MCF 10A (cell line): ENCODE results near the gene AP2S1. TPM values are rescaled to one million over a fixed set of nuclear protein-coding genes. Genes with fewer than 3 reads are reported as not detected.

Experiments
- BruUV-seq: library from RNA; stranded (reverse); fragments of 400-500 nt; replicated peaks from 2 replicates; lab custom pipeline; 2021; lab: Mats Ljungman, UMichigan
- CTCF ChIA-PET: fragments of 300-600 bp; sonication (Branson Sonifier 250); formaldehyde crosslinking; extraction: SDS; loops from one replicate; lab custom pipeline; 2021; ENCODE audit warnings: antibody characterized with exemption, inconsistent platforms; lab: Yijun Ruan, JAX
- POLR2A ChIA-PET: fragments of 300-600, 350-650 bp; sonication (Branson Sonifier 250); formaldehyde crosslinking; extraction: SDS; loops from one replicate; lab custom pipeline; 2020; ENCODE audit warnings: antibody characterized with exemption, inconsistent platforms; lab: Yijun Ruan, JAX
- DNase-seq: peaks from one replicate; pipeline ENCODE4 v3.0.0-alpha.2; 2018; ENCODE audit not compliant: unreplicated experiment
- H3K27ac Mint-ChIP-seq: one replicate; pipeline ENCODE4 v1.8.0; 2022; ENCODE audit warnings: mild to moderate bottlenecking, low read depth, mixed read lengths; ENCODE audit not compliant: unreplicated experiment
- H3K27me3 Mint-ChIP-seq: one replicate; pipeline ENCODE4 v1.8.0; 2022; ENCODE audit warnings: mixed read lengths; ENCODE audit not compliant: insufficient read depth, unreplicated experiment
- H3K36me3 Mint-ChIP-seq: one replicate; pipeline ENCODE4 v1.8.0; 2022; ENCODE audit warnings: mild to moderate bottlenecking, moderate library complexity, mixed read lengths; ENCODE audit not compliant: insufficient read depth, unreplicated experiment
- H3K4me1 Mint-ChIP-seq: one replicate; pipeline ENCODE4 v1.8.0; 2022; ENCODE audit warnings: mixed read lengths; ENCODE audit not compliant: insufficient read depth, unreplicated experiment
- H3K4me3 Mint-ChIP-seq: one replicate; pipeline ENCODE4 v1.8.0; 2022; ENCODE audit warnings: mild to moderate bottlenecking, moderate library complexity, mixed read lengths; ENCODE audit not compliant: unreplicated experiment
- H3K9me3 Mint-ChIP-seq: one replicate; pipeline ENCODE4 v1.8.0; 2022; ENCODE audit warnings: mixed read lengths; ENCODE audit not compliant: unreplicated experiment
- CTCF ChIP-seq: fragments of 200-600 bp; IDR thresholded peaks from one replicate; pipeline ENCODE4 v1.8.0; 2022; ENCODE audit warnings: antibody characterized with exemption, mild to moderate bottlenecking; ENCODE audit not compliant: unreplicated experiment
- intact Hi-C: fragments of 100-400 bp; cut with micrococcal nuclease; formaldehyde crosslinking; loops from 2 replicates; pipeline ENCODE4 v1.14.1; 2022
- total RNA-seq: library from RNA; stranded (reverse); gene quantifications from 2 replicates; pipeline ENCODE4 v1.2.3, GENCODE V29; 2022

The AP2S1 gene
- total RNA-seq, 1 experiment from 2014 or later = 252 TPM

- intact Hi-C loops = loop anchor here (1.0 to 2.0 kb wide), 2 partner anchors 56 to 83 kb away; no protein-coding TSS in a partner anchor
- peak; percentile 71 for DNase-seq
- no peak overlapping the region for H3K27ac Mint-ChIP-seq
- BruUV-seq = no TSS peak
- H3K4me1 Mint-ChIP-seq = peaks cover 18% of the 10 kb centered on the region
- no peak overlapping the region for H3K4me3 Mint-ChIP-seq
- ChIA-PET CTCF (interaction anchor here (0.5 to 6.2 kb wide), 50 partner anchors 8 to 645 kb away, joined by 3 to 133 read pairs (median 4); partner anchors contain the start of gene SLC1A5), POLR2A (interaction anchor here (0.6 to 5.9 kb wide), 6 partner anchors 10 to 90 kb away, joined by 3 to 42 read pairs (median 5); partner anchors contain the start of genes AP2S1 and SLC1A5)
- H3K27me3 Mint-ChIP-seq = no peaks in the 10 kb centered on the region
- peaks cover 66% of the 10 kb centered on the region for H3K36me3 Mint-ChIP-seq
- TF ChIP-seq CTCF = peak; percentile 79
- H3K9me3 Mint-ChIP-seq = no peaks in the 10 kb centered on the region
Observed at GRCh38 chr19:46840498-46840942, 10.1 kb downstream of the AP2S1 start.

GRCh38 chr19:46839752-46840497 lies 10.7 kb downstream of the AP2S1 start:
- no peak for DNase-seq
- no peaks in the 10 kb centered on the region for H3K27me3 Mint-ChIP-seq
- CTCF ChIA-PET = interaction anchor here (0.5 to 6.2 kb wide), 44 partner anchors 8 to 645 kb away, joined by 3 to 133 read pairs (median 4); partner anchors contain the start of gene SLC1A5
- no TSS peak for BruUV-seq
- H3K36me3 Mint-ChIP-seq = peaks cover 62% of the 10 kb centered on the region
- H3K9me3 Mint-ChIP-seq = no peaks in the 10 kb centered on the region
- TF ChIP-seq CTCF = no peak
- peaks cover 18% of the 10 kb centered on the region for H3K4me1 Mint-ChIP-seq
- intact Hi-C loops = loop anchor here (1.0 to 2.0 kb wide), 2 partner anchors 55 to 83 kb away; no protein-coding TSS in a partner anchor
- no peak overlapping the region for H3K4me3 Mint-ChIP-seq
- H3K27ac Mint-ChIP-seq = no peak overlapping the region
- POLR2A ChIA-PET = interaction anchor here (0.7 to 5.9 kb wide), 6 partner anchors 10 to 89 kb away, joined by 3 to 42 read pairs (median 6); partner anchors contain the start of gene SLC1A5

- peaks cover 12% of the 10 kb centered on the region for H3K4me1 Mint-ChIP-seq
- TSS peak; percentile 87 for BruUV-seq
- intact Hi-C loops = no loop called here
- TF ChIP-seq CTCF = no peak
- no peaks in the 10 kb centered on the region for H3K9me3 Mint-ChIP-seq
- H3K27me3 Mint-ChIP-seq = no peaks in the 10 kb centered on the region
- ChIA-PET POLR2A (interaction anchor here (1.3 kb wide), 1 partner anchor 41 kb away, joined by 3 read pairs; no protein-coding TSS in a partner anchor), CTCF (interaction anchor here (0.5 to 6.2 kb wide), 3 partner anchors 53 to 109 kb away, joined by 3 to 133 read pairs (median 4); no protein-coding TSS in a partner anchor)
- no peak for DNase-seq
- H3K4me3 Mint-ChIP-seq = no peak overlapping the region
- H3K36me3 Mint-ChIP-seq = peaks cover 49% of the 10 kb centered on the region
- H3K27ac Mint-ChIP-seq = no peak overlapping the region
Observed at GRCh38 chr19:46838160-46838559, 12.5 kb downstream of the AP2S1 start.

- H3K36me3 Mint-ChIP-seq = peaks cover 36% of the 10 kb centered on the region
- no peak overlapping the region for H3K27ac Mint-ChIP-seq
- no peak for TF ChIP-seq CTCF
- POLR2A ChIA-PET = interaction anchor here (0.9 to 1.5 kb wide), 3 partner anchors 11 to 90 kb away, joined by 3 to 5 read pairs (median 4); partner anchors contain the start of gene SLC1A5
- intact Hi-C loops = no loop called here
- no TSS peak for BruUV-seq
- H3K9me3 Mint-ChIP-seq = peaks cover 7% of the 10 kb centered on the region
- no peaks in the 10 kb centered on the region for H3K27me3 Mint-ChIP-seq
- CTCF ChIA-PET = interaction anchor here (1.3 to 2.0 kb wide), 3 partner anchors 75 to 82 kb away, joined by 3 to 8 read pairs (median 6); no protein-coding TSS in a partner anchor
- H3K4me3 Mint-ChIP-seq = no peak overlapping the region
- no peak for DNase-seq
- no peaks in the 10 kb centered on the region for H3K4me1 Mint-ChIP-seq
Observed at GRCh38 chr19:46834984-46835383, 15.7 kb downstream of the AP2S1 start.
